ENCODE results near the gene GTF2H2.
"Not testable (repeated sequence)": the region's sequence is repeated elsewhere in the genome, so short reads cannot be mapped to it uniquely, and the experiment has no call there.

DNA sequence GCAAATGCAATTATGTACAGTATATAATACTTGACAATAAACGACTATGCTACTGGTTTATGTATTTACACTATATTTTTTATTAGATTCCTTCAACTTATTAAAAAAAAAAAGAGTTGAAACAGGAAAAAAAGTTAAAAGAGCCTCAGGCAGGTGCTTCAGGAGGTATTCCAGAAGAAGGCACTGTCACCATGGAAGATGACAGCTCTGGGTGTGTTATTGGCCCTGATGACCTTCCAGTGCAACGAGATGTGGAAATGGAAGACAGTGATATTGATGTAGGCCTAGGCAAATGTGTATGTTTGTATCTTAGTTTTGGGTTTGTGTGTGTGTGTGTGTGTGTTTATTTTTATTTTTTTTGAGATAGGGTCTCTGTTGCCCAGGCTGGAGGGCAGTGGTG, 22.3 kb upstream of the GTF2H2 start:
- TF ChIP-seq, protein P1, sequence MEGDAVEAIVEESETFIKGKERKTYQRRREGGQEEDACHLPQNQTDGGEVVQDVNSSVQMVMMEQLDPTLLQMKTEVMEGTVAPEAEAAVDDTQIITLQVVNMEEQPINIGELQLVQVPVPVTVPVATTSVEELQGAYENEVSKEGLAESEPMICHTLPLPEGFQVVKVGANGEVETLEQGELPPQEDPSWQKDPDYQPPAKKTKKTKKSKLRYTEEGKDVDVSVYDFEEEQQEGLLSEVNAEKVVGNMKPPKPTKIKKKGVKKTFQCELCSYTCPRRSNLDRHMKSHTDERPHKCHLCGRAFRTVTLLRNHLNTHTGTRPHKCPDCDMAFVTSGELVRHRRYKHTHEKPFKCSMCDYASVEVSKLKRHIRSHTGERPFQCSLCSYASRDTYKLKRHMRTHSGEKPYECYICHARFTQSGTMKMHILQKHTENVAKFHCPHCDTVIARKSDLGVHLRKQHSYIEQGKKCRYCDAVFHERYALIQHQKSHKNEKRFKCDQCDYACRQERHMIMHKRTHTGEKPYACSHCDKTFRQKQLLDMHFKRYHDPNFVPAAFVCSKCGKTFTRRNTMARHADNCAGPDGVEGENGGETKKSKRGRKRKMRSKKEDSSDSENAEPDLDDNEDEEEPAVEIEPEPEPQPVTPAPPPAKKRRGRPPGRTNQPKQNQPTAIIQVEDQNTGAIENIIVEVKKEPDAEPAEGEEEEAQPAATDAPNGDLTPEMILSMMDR (IDR thresholded peaks at IDR 0.05): not testable (repeated sequence)
- not testable (repeated sequence) for TF ChIP-seq EZH2 (IDR thresholded peaks at IDR 0.05; ENCODE audit: borderline replicate concordance, insufficient read depth, low read depth, low read length, poor library complexity, severe bottlenecking)

Measured in B cell (primary cell).